ENCODE data around the gene OR52E1.
"Not testable (repeated sequence)": the region's sequence is repeated elsewhere in the genome, so short reads cannot be mapped to it uniquely, and the experiment has no call there.

Gene OR52E1

DNA sequence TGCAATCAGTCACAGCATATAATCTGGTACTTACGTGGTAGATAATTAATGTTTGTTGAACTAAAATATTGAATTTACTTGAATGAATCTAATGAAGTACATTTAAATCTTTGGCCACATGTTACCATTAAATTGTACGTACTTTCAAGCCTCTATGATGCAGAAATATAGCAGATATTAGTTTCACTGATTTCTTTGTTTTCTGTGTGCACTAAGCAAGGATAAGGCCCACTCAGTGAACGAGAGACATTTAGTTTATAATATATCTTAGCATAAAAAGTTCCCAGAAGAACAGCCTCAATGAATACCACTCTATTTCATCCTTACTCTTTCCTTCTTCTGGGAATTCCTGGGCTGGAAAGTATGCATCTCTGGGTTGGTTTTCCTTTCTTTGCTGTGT, at the start of gene OR52E1:
Gene OR52E1 (plus strand): TSS at position 301 of the 400 bp plus-strand sequence.
- no peak for DNase-seq (ENCODE audit: low read depth in 1 of 2, low spot score in 1 of 2)

DNA sequence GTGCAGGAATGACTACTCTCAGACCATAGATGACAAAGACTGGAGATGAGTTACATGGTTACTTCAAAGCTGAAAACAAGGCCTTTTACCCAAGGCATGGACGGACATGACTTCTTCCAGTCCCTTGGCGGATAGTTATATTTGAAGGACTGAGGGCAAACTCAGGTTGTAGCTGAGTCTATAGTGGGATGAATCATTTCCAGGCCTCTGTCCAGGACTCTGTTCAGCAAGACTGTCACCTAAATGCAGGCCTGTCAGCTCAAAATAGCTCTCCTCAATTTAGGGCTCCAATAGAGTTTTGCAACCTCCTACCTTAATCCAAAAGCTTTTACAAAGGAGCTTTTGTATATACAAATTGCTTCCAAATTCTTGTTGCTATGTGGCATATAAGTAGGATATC, 47.4 kb upstream of the OR52E1 start:
- DNase-seq (ENCODE audit: low read depth in 1 of 2, low spot score in 1 of 2): no peak

DNA sequence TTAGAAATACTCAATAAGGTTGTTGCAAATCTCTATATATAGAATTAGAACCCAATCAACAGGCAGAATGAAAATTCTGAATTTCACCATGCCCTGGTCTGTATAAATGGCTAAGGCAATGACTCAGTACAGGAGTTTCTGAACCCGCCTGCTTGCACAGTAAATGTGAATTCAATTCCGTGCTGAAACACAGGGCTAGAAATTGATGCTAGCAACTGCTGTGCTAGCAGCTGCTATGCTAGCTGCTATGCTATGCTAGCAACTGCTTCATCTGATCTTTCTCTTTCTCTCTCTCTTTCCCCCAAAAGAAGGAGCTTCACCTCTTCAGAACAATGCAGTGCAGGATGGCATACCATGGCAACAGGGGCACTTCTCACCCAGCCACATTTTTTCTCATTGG, 32.7 kb upstream of the OR52E1 start:
- no peak for DNase-seq (ENCODE audit: low read depth in 1 of 2, low spot score in 1 of 2)

DNA sequence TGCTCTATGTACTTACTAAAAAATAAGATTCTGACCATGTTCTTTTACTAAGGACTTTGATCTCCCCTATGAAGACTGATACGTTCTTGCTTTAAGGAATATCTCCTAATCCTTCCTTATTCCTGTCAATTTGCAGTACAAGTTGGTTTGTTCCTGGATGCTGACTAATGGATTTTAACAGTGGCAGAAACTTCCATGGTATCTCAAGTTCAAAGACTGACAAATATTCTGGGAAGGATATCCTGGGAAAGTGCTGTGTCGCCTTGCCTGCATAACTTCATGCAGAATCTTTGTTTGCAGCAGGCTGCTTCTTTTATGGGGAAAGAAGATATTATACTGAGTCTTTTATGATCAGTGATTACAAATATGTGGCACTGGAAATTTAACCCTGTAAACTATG, 31.4 kb upstream of the OR52E1 start:
- DNase-seq (ENCODE audit: low read depth in 1 of 2, low spot score in 1 of 2): no peak

DNA sequence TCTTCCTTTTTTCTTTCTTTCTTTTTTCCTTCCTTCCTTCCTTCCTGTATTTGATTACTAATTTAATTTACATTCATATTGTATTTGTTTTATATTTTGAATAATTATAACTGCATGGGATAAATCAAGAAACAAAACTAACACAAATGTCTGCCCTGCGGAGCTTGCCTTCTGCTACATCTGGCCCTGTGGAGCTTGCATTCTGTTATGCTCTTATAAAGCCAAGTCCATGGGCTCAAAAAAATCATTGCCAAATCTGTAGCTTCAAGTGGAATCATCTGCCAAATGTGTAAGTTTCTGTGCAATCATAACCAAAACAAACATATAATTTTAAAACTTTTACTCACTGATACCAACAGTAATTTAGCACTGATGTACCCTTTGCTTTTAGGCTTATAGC, 31.0 kb upstream of the OR52E1 start:
- no peak for DNase-seq (ENCODE audit: low read depth in 1 of 2, low spot score in 1 of 2)

DNA sequence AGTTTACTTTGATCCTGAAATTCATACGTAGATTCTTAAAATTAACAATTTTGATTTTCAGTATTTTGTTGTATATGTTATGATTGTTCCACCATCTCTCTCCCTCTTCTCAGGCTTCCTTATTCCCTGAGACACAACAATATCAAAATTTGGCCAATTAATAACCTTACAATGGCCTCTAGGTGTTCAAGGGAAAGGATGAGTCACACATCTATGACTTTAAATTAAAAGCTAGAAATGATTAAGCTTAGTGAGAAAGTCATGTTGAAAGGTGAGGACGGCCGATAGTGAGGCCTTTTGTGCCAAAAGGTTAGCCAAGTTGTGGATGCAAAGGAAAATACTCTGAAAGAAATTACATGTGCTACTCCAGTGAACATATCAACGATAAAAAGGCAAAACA, 28.5 kb upstream of the OR52E1 start:
- no peak for DNase-seq (ENCODE audit: low read depth in 1 of 2, low spot score in 1 of 2)

DNA sequence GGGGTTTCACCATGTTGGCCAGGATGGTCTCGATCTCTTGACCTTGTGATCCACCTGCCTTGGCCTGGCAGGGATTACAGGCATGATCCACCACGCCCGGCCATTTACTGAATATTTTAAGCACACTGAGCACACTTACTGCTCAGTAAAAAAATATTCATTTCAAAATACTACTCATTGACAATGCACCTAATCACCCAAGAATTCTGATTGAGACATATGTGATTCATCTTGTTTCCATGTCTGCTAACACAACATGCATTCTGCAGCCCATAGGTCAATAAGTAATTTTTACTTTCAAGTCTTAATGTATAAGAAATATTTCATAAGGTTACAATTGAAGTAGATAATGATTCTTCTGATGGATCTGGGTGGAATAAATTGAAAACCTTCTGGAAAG, 27.3 kb upstream of the OR52E1 start:
- DNase-seq (ENCODE audit: low read depth in 1 of 2, low spot score in 1 of 2): no peak

DNA sequence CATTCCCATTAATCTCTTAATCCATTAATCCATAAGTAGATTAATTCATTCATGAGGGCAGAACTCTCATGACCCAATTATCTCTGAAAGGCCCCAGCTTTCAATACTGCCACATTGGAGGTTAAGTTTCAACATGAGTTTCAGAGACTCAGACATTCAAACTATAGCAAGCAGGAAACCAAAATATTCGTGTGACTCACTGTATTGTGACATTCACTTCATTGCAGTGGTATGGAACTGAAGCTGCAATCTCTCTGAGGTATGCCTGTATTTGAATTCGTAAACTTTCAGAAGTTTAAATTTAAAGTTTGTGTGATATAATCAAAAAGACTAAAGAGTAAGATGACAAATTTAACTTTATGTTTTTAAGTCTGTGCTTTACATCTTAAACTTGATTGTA, 26.0 kb upstream of the OR52E1 start:
- DNase-seq (ENCODE audit: low read depth in 1 of 2, low spot score in 1 of 2): no peak

DNA sequence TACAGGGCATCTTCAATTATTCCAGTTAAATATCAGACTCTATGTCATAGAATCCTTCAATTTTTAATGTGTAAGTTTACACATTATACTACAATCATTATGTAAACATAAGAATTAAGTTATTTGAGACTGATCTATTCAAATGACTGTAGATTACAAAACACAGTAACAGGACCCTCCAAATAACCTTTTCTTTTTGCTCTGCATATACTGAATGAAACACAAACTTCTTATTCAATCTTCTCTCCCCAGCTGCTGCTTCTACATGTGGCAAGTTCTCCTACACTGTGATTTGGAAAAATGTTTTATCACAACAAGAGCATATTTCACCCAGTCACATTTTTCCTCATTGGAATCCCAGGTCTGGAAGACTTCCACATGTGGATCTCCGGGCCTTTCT, 23.1 kb upstream of the OR52E1 start, which contains the start of gene OR52J3:
Gene OR52J3 (plus strand): TSS at position 301 of the 400 bp plus-strand sequence. CDS start 0 bp downstream, at position 301.
- no peak for DNase-seq (ENCODE audit: low read depth in 1 of 2, low spot score in 1 of 2)

DNA sequence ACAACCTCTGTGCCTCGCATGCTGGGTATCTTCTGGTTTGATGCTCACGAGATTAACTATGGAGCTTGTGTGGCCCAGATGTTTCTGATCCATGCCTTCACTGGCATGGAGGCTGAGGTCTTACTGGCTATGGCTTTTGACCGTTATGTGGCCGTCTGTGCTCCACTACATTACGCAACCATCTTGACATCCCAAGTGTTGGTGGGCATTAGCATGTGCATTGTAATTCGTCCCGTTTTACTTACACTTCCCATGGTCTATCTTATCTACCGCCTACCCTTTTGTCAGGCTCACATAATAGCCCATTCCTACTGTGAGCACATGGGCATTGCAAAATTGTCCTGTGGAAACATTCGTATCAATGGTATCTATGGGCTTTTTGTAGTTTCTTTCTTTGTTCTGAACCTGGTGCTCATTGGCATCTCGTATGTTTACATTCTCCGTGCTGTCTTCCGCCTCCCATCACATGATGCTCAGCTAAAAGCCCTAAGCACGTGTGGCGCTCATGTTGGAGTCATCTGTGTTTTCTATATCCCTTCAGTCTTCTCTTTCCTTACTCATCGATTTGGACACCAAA, 22.5 kb upstream of the OR52E1 start:
- no peak for DNase-seq (ENCODE audit: low read depth in 1 of 2, low spot score in 1 of 2)

DNA sequence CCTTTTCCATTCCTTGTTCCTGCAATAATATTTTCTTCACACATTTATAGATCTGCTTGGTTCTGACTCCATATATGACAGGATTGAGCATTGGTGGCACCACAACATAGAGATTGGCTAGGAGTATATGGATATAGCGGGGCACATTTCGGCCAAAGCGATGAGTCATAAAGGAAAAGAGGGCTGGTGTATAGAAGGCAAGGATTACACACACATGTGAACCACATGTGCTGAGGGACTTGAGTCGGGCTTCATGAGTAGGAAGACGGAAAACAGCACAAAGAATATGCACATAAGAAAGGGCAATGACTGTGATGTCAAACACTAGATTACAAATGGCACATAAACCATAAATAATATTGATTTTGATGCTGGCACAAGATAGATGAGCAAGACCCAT, 10.7 kb upstream of the OR52E1 start:
- DNase-seq (ENCODE audit: low read depth in 1 of 2, low spot score in 1 of 2): not testable (repeated sequence)

DNA sequence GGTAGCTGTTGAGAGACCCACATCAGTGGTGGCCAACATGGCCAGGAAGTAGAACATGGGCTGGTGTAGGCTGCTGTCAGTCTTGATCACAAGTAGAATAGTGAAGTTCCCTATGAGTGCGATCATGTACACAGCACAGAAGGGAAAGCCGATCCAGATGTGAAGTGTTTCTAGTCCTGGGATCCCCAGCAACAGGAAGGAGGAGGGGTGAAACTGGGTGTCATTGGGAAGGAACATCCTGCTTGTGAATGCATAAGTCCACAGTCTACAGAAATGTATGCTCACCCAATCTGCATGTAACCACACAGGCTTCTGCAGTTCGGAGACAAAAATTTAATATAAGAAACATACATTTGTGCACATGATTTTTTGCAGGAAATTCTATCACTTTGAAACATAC, 10.0 kb upstream of the OR52E1 start, which contains the start of gene OR52E2:
Gene OR52E2 (minus strand): TSS at position 237 of the 400 bp plus-strand sequence. CDS start 0 bp downstream, at position 237.
- no peak for DNase-seq (ENCODE audit: low read depth in 1 of 2, low spot score in 1 of 2)

DNA sequence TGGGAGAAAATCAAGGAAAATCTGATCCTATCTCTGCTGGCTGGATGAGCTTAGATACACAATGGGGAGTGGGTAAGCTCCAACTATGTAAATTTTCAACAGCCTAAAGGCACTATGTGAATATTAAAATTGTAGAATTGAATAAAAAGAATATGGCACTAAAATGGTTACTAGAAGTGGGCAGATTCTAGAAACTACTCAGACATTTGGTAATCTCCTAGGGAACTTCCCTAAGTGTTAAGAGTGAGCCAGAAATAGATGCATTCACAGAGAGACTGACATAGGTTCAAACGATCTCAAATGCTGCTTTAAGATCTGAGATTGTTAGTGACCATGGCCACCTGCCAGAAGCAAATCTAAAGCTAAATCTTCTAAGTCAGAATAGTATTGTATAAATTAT, 4.3 kb upstream of the OR52E1 start:
- no peak for DNase-seq (ENCODE audit: low read depth in 1 of 2, low spot score in 1 of 2)

DNA sequence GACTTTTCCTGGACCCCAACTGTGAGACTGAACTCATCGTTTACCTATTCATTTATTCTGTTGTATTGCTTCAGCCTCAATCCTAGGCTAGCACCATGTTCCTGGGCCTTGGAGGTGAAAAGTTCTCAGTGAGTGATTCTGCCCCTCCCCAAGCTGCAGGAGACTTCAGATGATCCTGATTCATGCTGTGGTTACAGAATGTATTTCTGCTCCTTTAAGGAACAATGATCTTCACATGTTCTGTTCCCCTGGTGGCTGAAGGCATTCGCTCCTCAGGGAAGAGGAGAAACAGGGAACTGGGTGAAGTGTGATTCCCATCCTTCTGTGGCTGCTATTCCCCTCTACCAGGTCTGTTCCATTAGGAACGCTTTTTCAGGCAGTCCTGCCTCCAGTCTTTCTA, 2.4 kb downstream of the OR52E1 start:
- DNase-seq (ENCODE audit: low read depth in 1 of 2, low spot score in 1 of 2): no peak

DNA sequence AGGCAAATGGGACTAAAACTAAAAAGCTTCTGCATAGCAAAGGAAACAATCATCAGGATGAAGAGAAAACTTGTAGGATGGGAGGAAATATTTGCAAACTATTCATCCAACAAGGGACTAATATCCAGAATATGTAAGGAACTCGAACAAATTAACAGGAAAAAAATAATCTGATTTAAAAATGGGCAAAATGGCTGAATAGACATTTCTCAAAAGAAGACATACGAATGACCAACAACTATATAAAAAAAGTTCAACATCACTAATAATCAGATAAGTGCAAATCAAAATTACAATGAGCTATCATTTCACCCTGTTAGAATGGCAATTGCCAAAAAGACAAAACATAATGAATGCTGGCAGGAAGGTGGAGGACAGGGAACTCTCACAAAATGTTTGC, 12.0 kb downstream of the OR52E1 start:
- no peak for DNase-seq (ENCODE audit: low read depth in 1 of 2, low spot score in 1 of 2)

DNA sequence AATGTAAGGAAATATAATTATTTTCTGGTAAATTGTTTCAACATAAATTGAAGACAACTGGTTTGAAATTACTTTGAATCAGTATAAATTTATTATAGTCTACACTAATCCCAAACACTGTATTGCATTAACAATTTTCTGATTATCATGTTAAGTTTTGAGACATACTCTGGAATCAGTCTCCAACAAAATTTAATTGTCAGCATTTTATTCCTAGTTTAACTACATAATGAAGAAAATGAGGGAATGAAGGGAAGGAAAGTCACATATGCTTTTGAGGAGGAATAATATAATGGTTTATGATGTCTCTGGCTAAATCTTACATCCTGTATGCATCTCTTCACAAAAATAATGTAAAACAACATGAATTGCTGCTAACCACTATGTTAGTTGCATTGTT, 14.2 kb downstream of the OR52E1 start:
- no peak for DNase-seq (ENCODE audit: low read depth in 1 of 2, low spot score in 1 of 2)

DNA sequence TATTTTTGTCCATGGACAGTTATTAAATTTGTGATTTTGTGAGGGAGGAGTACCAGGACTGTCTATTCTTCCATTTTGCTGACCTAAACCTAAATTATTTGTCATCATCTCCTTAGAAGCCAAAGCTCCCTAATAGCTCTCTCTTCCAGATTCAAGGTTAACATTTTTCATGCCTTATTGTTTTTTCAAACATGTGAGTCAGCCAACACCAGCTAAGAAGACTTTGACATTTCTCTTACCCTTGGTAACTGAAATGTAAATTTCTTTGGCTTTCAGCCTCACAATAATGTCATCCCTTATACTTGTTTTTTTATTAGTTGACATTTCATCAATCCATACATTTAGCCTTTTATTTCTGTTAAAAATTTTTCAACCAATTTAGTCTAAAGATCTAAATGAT, 19.2 kb downstream of the OR52E1 start:
- DNase-seq (ENCODE audit: low read depth in 1 of 2, low spot score in 1 of 2): no peak

DNA sequence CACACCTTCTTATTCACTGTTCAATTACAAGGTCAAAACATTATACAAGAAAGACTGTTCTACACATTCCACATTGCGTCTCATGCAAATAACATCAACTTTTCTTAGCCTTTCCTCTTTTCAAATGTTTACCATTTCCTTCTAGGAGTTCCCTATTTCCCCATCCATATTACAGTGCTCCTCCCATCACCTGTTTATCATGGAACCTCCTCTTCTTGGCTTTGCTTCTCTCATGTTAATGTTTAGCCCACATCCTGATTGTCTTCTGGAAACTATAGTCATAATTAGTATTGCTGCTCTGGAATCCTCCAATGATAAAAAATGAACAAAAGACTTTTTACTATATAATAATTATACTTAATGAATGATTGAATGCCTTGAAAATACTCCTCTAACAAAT, 21.3 kb downstream of the OR52E1 start:
- DNase-seq (ENCODE audit: low read depth in 1 of 2, low spot score in 1 of 2): no peak

DNA sequence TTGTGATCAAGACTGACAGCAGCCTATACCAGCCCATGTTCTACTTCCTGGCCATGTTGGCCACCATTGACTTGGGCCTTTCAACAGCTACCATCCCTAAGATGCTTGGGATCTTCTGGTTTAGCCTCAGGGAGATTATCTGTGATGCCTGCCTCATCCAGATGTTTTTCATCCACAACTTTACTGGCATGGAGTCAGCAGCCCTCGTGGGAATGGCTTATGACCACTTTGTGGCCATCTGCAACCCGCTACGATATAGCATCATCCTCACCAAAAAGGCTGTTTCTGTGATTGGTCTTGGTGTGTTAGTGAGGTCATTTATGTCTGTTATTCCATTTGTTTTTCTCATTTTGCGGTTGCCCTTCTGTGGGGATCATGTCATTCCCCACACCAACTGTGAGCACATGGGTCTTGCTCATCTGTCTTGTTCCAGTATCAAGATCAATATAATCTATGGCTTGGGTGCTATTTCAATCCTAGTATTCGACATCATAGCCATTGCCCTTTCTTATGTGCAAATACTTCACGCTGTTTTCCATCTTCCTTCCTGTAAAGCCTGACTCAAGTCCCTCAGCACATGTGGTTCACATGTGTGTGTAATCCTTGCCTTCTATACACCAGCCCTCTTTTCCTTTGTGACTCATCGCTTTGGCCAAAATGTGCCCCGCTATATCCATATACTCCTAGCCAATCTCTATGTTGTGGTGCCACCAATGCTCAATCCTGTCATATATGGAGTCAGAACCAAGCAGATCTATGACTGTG, 23.6 kb downstream of the OR52E1 start:
- no peak for DNase-seq (ENCODE audit: low read depth in 1 of 2, low spot score in 1 of 2)

DNA sequence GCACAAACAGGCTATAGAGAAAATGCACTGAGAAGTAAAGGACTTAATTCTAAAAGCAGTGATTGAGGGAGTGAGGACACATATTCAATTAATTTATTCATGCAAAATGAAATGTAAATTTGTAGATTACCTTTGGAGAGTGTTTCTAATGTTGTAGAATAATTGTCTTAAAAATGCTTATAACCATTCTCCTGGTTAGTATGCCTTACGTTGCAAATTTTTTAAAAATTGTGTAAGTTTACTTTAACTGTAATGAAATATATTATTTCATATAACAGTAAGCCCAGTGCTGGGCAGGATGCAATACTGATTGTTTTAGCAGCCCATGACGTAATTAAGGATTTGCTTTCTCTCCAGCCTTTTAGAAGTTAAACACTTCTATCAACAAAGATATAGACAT, 26.6 kb downstream of the OR52E1 start:
- no peak for DNase-seq (ENCODE audit: low read depth in 1 of 2, low spot score in 1 of 2)

DNA sequence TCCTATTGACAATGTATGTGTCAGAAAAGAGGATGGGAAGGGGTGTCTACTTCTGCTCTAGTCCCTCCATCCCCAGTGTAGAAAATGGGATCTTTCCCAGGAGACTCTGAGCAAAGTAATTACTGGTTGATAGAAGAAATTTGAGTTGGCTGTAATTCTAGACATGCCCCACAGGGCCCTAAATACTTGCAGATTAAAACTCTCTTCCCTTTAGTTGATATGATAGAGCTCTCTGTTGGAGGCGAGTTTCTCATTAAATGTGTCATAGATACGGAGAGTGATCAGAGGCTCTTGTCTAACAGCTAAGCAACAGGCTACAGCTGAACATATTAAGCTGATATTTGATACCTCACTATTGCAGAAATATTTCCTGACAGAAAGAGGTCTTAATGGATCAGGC, 32.9 kb downstream of the OR52E1 start:
- no peak for DNase-seq (ENCODE audit: low read depth in 1 of 2, low spot score in 1 of 2)

DNA sequence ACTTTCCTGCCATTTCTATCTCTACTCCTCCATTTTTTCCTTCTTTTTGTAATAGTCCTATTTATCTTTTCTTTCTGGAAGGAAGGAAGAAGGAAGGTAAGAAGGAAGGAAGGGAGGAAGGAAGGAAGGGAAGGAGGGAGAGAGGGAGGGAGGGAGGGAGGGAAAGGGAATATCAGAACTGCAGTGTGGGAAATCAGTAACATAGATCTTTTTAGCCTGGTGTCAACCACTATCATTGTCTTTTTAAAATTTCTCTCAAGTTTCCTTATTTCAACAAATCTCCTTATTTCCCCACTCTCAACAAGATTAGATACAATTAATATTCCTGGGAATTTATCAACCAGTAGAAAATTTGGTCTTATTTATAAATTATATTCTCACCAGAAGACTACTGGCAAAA, 33.7 kb downstream of the OR52E1 start:
- DNase-seq (ENCODE audit: low read depth in 1 of 2, low spot score in 1 of 2): no peak

DNA sequence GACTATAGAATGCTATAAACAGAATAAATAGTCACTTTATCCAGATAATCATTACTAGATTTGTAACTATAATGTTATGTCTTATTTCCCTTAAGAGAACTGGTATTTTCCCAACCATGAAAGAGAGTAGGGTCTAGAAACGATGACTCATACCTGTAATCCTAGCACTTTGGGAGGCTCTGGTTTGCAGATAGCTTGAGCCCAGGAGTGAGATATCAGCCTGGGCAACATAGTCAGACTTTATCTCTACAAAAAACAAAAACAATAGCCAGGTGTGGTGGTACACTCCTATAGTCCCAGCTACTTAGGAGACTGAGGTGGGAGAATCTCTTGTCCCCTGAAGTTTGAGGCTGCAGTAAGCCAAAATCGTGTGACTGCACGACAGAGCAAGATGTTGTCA, 37.9 kb downstream of the OR52E1 start:
- DNase-seq (ENCODE audit: low read depth in 1 of 2, low spot score in 1 of 2): no peak
